GM10847 (cell line): ENCODE data around the gene THYN1.

Experiments
- POLR2A ChIP-seq: IDR thresholded peaks from 2 replicates; pipeline ENCODE4 v1.6.1; 2011; ENCODE audit not compliant: insufficient read length; ENCODE audit errors: extremely low read depth

The THYN1 gene

GRCh38 chr11:134261626-134262488, 8.7 kb upstream of the THYN1 start:
- TF ChIP-seq POLR2A, result no peak

- TF ChIP-seq POLR2A, result no peak
These were observed 7.8 kb upstream of the THYN1 start for GRCh38 chr11:134260983-134261382.

- no peak for TF ChIP-seq POLR2A
These were observed 7.4 kb upstream of the THYN1 start for GRCh38 chr11:134260503-134260902.

GRCh38 chr11:134258577-134258976, 5.4 kb upstream of the THYN1 start:
- TF ChIP-seq POLR2A, result no peak

- no peak for TF ChIP-seq POLR2A
These were observed 3.9 kb upstream of the THYN1 start for GRCh38 chr11:134257101-134257500.

- no peak for TF ChIP-seq POLR2A
These were observed 1.5 kb upstream of the THYN1 start for GRCh38 chr11:134254433-134255183.

GRCh38 chr11:134252346-134253187, 585 bp downstream of the THYN1 start:
- no peak for TF ChIP-seq POLR2A

- no peak for TF ChIP-seq POLR2A
These were observed 2.5 kb downstream of the THYN1 start for GRCh38 chr11:134250675-134251074.

- no peak for TF ChIP-seq POLR2A
These were observed 2.9 kb downstream of the THYN1 start for GRCh38 chr11:134250246-134250645.

GRCh38 chr11:134248910-134249480, 4.2 kb downstream of the THYN1 start:
- TF ChIP-seq POLR2A, result no peak

- no peak for TF ChIP-seq POLR2A
These were observed 6.5 kb downstream of the THYN1 start for GRCh38 chr11:134246678-134247077.

GRCh38 chr11:134246100-134246499, 7.1 kb downstream of the THYN1 start:
- no peak for TF ChIP-seq POLR2A

GRCh38 chr11:134245434-134245833, 7.7 kb downstream of the THYN1 start:
- TF ChIP-seq POLR2A, result no peak

- TF ChIP-seq POLR2A, result no peak
These were observed 8.6 kb downstream of the THYN1 start for GRCh38 chr11:134244593-134244992.

- TF ChIP-seq POLR2A, result no peak
These were observed 9.2 kb downstream of the THYN1 start for GRCh38 chr11:134243913-134244312.
